GM19372 (cell line): ENCODE results near the gene TNFAIP8.

Experiments used
- ATAC-seq: cut with Tn5 transposase; IDR thresholded peaks from one replicate; pipeline ENCODE4 v1.9.1; 2021; ENCODE audit warnings: mild to moderate bottlenecking, low read depth, moderate library complexity; ENCODE audit not compliant: unreplicated experiment

The TNFAIP8 gene

GRCh38 chr5:119345861-119346260, 10.0 kb upstream of the TNFAIP8 start:
- no peak for ATAC-seq

- ATAC-seq: no peak
These were observed 9.4 kb upstream of the TNFAIP8 start for GRCh38 chr5:119346394-119346793.

GRCh38 chr5:119347574-119347973, 8.2 kb upstream of the TNFAIP8 start:
- ATAC-seq: no peak

GRCh38 chr5:119347991-119348390, 7.8 kb upstream of the TNFAIP8 start:
- no peak for ATAC-seq

GRCh38 chr5:119353213-119353612, 2.6 kb upstream of the TNFAIP8 start:
- no peak for ATAC-seq

- ATAC-seq: peak; percentile 55
These were observed 2.0 kb upstream of the TNFAIP8 start for GRCh38 chr5:119353686-119354366.

- no peak for ATAC-seq
These were observed 1.1 kb upstream of the TNFAIP8 start for GRCh38 chr5:119354537-119355243.

- peak; percentile 27 for ATAC-seq
These were observed 578 bp upstream of the TNFAIP8 start for GRCh38 chr5:119355244-119355638.

GRCh38 chr5:119356612-119357188, 881 bp downstream of the TNFAIP8 start:
- no peak for ATAC-seq

- no peak for ATAC-seq
These were observed 1.5 kb downstream of the TNFAIP8 start for GRCh38 chr5:119357270-119357669.

- no peak for ATAC-seq
These were observed 2.1 kb downstream of the TNFAIP8 start for GRCh38 chr5:119357808-119358529.

- no peak for ATAC-seq
These were observed 2.7 kb downstream of the TNFAIP8 start for GRCh38 chr5:119358530-119358900.

GRCh38 chr5:119358901-119359603, 3.2 kb downstream of the TNFAIP8 start:
- no peak for ATAC-seq

- ATAC-seq: no peak
These were observed 4.1 kb downstream of the TNFAIP8 start for GRCh38 chr5:119359737-119360413.

GRCh38 chr5:119360905-119361593, 5.2 kb downstream of the TNFAIP8 start:
- no peak for ATAC-seq

- no peak for ATAC-seq
These were observed 5.8 kb downstream of the TNFAIP8 start for GRCh38 chr5:119361594-119362125.

- ATAC-seq: no peak
These were observed 6.9 kb downstream of the TNFAIP8 start for GRCh38 chr5:119362714-119363113.

GRCh38 chr5:119363271-119363670, 7.5 kb downstream of the TNFAIP8 start:
- ATAC-seq: no peak

- no peak for ATAC-seq
These were observed 8.1 kb downstream of the TNFAIP8 start for GRCh38 chr5:119363936-119364335.
